Iris pigment epithelial cell (primary cell): ENCODE data around the gene TIGD7.

Experiments used
- DNase-seq: peaks from one replicate; pipeline ENCODE4 v3.0.0-alpha.2; 2011; ENCODE audit warnings: low read depth

The TIGD7 gene

GRCh38 chr16:3305109-3306068, at the start of gene TIGD7, which contains the start of gene ZNF75A:
Gene TIGD7 (minus strand): TSS chr16:3305430. CDS start chr16:3300614, 4,816 bp downstream.
Gene ZNF75A (plus strand): TSS chr16:3305497. CDS start chr16:3308429, 2,932 bp downstream.
- DNase-seq: peak; percentile 95

GRCh38 chr16:3349175-3349574, 43.9 kb upstream of the TIGD7 start:
- no peak for DNase-seq

GRCh38 chr16:3348547-3349167, 43.4 kb upstream of the TIGD7 start:
- DNase-seq: no peak

- DNase-seq: no peak
These were observed 42.4 kb upstream of the TIGD7 start for GRCh38 chr16:3347586-3347985.

- DNase-seq: no peak
These were observed 40.8 kb upstream of the TIGD7 start for GRCh38 chr16:3346041-3346440.

GRCh38 chr16:3328643-3329042, 23.4 kb upstream of the TIGD7 start:
- no peak for DNase-seq

GRCh38 chr16:3328104-3328503, 22.9 kb upstream of the TIGD7 start:
- no peak for DNase-seq

GRCh38 chr16:3327514-3327913, 22.3 kb upstream of the TIGD7 start:
- DNase-seq: no peak

GRCh38 chr16:3321816-3322215, 16.6 kb upstream of the TIGD7 start:
- no peak for DNase-seq

- DNase-seq: peak; percentile 8
These were observed 12.2 kb upstream of the TIGD7 start for GRCh38 chr16:3317315-3317999.

- no peak for DNase-seq
These were observed 6.3 kb upstream of the TIGD7 start for GRCh38 chr16:3311496-3311895.

- no peak for DNase-seq
These were observed 848 bp upstream of the TIGD7 start for GRCh38 chr16:3306078-3306477.

- peak; percentile 67 for DNase-seq
These were observed 860 bp downstream of the TIGD7 start for GRCh38 chr16:3304370-3304769.

GRCh38 chr16:3295783-3296182, 9.4 kb downstream of the TIGD7 start:
- no peak for DNase-seq

- no peak for DNase-seq
These were observed 10.0 kb downstream of the TIGD7 start for GRCh38 chr16:3295209-3295608.

- DNase-seq: peak; percentile 35
These were observed 12.6 kb downstream of the TIGD7 start for GRCh38 chr16:3292604-3293003.

- no peak for DNase-seq
These were observed 15.1 kb downstream of the TIGD7 start for GRCh38 chr16:3289998-3290673.

GRCh38 chr16:3285131-3285530, 20.1 kb downstream of the TIGD7 start:
- DNase-seq: no peak

GRCh38 chr16:3283543-3284447, 21.4 kb downstream of the TIGD7 start:
- DNase-seq: peak; percentile 21

- peak; percentile 99 for DNase-seq
These were observed 22.3 kb downstream of the TIGD7 start, which contains the start of gene ZNF263 for GRCh38 chr16:3282730-3283542. Gene ZNF263 (plus strand): TSS chr16:3283491. CDS start chr16:3283819, 328 bp downstream.
